Measurements from ENCODE around the gene GKAP1. TPM values are rescaled to one million over a fixed set of nuclear protein-coding genes. Genes with fewer than 3 reads are reported as not detected.
"Not testable (repeated sequence)": the region's sequence is repeated elsewhere in the genome, so short reads cannot be mapped to it uniquely, and the experiment has no call there.

GKAP1 gene
- total and polyA plus RNA-seq, 3 donors from 2014 or later = 83.7 to 158 (median 132) TPM

DNA sequence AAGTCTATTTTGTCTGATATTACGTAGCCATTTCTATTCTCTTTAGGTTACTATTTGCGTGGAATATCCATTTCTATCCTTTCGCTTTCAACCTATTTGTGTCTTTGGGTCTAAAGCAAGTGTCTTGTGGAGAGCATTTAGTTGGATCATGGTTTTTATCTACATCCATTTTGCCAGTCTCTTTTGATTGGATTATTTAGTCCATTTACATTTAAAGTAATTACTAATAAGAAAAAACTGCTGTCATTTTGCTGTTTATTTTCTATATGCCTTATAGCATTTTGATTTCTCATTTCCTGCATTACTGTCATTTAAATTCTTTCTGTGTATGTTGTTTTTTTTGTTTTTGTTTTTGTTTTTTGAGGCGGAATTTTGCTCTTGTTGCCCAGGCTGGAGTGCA is 83.8 kb downstream of the GKAP1 start:
- H3K4me3 ChIP-seq = no peak overlapping the region
- intact Hi-C loops (cut with DNase I; ENCODE audit: low total_unique reads) = no loop called here
- no peak for DNase-seq
- no peaks in the 10 kb centered on the region for H3K27me3 ChIP-seq
- H3K9me3 ChIP-seq = no peaks in the 10 kb centered on the region
- H3K27ac ChIP-seq = no peak overlapping the region
- no peaks in the 10 kb centered on the region for H3K36me3 ChIP-seq (ENCODE audit: low read depth, missing control alignments)
- WGBS, 2 donors = 89 to 96% methylated on average over 4 of the region's 4 CpGs
- H3K4me1 ChIP-seq = no peaks in the 10 kb centered on the region
- TF ChIP-seq, protein P1, sequence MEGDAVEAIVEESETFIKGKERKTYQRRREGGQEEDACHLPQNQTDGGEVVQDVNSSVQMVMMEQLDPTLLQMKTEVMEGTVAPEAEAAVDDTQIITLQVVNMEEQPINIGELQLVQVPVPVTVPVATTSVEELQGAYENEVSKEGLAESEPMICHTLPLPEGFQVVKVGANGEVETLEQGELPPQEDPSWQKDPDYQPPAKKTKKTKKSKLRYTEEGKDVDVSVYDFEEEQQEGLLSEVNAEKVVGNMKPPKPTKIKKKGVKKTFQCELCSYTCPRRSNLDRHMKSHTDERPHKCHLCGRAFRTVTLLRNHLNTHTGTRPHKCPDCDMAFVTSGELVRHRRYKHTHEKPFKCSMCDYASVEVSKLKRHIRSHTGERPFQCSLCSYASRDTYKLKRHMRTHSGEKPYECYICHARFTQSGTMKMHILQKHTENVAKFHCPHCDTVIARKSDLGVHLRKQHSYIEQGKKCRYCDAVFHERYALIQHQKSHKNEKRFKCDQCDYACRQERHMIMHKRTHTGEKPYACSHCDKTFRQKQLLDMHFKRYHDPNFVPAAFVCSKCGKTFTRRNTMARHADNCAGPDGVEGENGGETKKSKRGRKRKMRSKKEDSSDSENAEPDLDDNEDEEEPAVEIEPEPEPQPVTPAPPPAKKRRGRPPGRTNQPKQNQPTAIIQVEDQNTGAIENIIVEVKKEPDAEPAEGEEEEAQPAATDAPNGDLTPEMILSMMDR (IDR thresholded peaks at IDR 0.05) = no peak
- TF ChIP-seq POLR2A (IDR thresholded peaks at IDR 0.05) = no peak

- H3K9me3 ChIP-seq; H3K27ac ChIP-seq; H3K36me3 ChIP-seq (ENCODE audit: low read depth, missing control alignments); DNase-seq; H3K4me3 ChIP-seq; H3K4me1 ChIP-seq; intact Hi-C loops (cut with DNase I; ENCODE audit: low total_unique reads); H3K27me3 ChIP-seq: not testable (repeated sequence)
- WGBS, 2 donors = 92 to 95% methylated on average over 14 to 18 of the region's 22 CpGs
These were observed 88.8 kb downstream of the GKAP1 start for GRCh38 chr9:83728591-83729368.

GRCh38 chr9:83724436-83724835 is 93.1 kb downstream of the GKAP1 start:
- no peaks in the 10 kb centered on the region for H3K27me3 ChIP-seq
- intact Hi-C loops (cut with DNase I; ENCODE audit: low total_unique reads) = no loop called here
- H3K4me1 ChIP-seq = no peaks in the 10 kb centered on the region
- TF ChIP-seq, protein P1 (IDR thresholded peaks at IDR 0.05) = no peak
- no peak for TF ChIP-seq POLR2A (IDR thresholded peaks at IDR 0.05)
- DNase-seq = no peak
- no peaks in the 10 kb centered on the region for H3K9me3 ChIP-seq
- no peaks in the 10 kb centered on the region for H3K36me3 ChIP-seq (ENCODE audit: low read depth, missing control alignments)
- H3K27ac ChIP-seq = no peak overlapping the region
- H3K4me3 ChIP-seq = no peak overlapping the region

- TF ChIP-seq, protein P1 (IDR thresholded peaks at IDR 0.05) = no peak
- no peak for TF ChIP-seq POLR2A (IDR thresholded peaks at IDR 0.05)
- Histone ChIP-seq H3K4me3 (no peak overlapping the region), H3K4me1 (no peaks in the 10 kb centered on the region), H3K27me3 (no peaks in the 10 kb centered on the region), H3K9me3 (no peaks in the 10 kb centered on the region), H3K27ac (no peak overlapping the region), H3K36me3 (ENCODE audit: low read depth, missing control alignments) (no peaks in the 10 kb centered on the region)
- DNase-seq = no peak
- intact Hi-C loops (cut with DNase I; ENCODE audit: low total_unique reads) = no loop called here
- 77 to 86% methylated on average over 2 of the region's 2 CpGs for WGBS, 2 donors
These were observed 94.7 kb downstream of the GKAP1 start for GRCh38 chr9:83722726-83723495.

DNA sequence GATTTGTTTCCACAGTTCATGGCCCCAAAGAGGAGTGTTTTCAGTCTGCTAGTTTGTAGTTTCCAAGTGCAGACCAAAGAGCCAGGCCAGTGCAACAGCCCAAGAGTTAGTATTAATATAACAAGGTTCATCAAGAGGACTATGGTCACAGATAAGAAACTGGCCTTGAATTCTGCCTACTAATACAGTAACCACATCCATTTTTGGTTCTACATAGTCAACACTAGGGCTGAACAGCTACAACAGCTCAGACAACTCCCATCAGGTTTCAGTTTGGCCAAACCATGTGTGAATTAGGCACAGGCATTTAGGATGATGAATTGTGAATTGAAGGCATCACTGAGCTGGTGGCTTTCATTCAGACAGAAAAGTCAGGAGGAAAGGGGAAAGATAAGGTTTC is 96.1 kb downstream of the GKAP1 start:
- Histone ChIP-seq H3K4me3 (no peak overlapping the region), H3K27ac (no peak overlapping the region), H3K4me1 (no peaks in the 10 kb centered on the region), H3K27me3 (no peaks in the 10 kb centered on the region), H3K9me3 (no peaks in the 10 kb centered on the region), H3K36me3 (ENCODE audit: low read depth, missing control alignments) (no peaks in the 10 kb centered on the region)
- TF ChIP-seq, protein P1 (IDR thresholded peaks at IDR 0.05) = no peak
- no peak for TF ChIP-seq POLR2A (IDR thresholded peaks at IDR 0.05)
- intact Hi-C loops (cut with DNase I; ENCODE audit: low total_unique reads) = no loop called here
- DNase-seq = no peak
